HepG2 (cell line): ENCODE measurements around the gene PHF14. TPM values are rescaled to one million over a fixed set of nuclear protein-coding genes. Genes with fewer than 3 reads are reported as not detected.

Experiments
- ARID4A ChIP-seq: sonication (generic); formaldehyde crosslinking; IDR thresholded peaks from 2 replicates; pipeline ENCODE4 v1.5.0; 2020; ENCODE audit warnings: mild to moderate bottlenecking, missing genetic modification reagents, borderline replicate concordance
- EP300 ChIP-seq, 3 experiments: sonication (generic) in 1 of 3; formaldehyde crosslinking in 1 of 3; IDR thresholded peaks; 2 replicates each; pipeline versions ENCODE4 v1.5.1 to v1.6.1; 2011 to 2020; ENCODE audit warnings: low read depth in 2 of 3, low read length in 2 of 3, borderline replicate concordance in 1 of 3, improper control_type of control experiment in 1 of 3, mild to moderate bottlenecking in 1 of 3, missing genetic modification reagents in 1 of 3, moderate library complexity in 1 of 3
- NONO ChIP-seq, 2 experiments: fragments of 450-650 bp in 1 of 2; sonication (generic) in 1 of 2; formaldehyde crosslinking in 1 of 2; IDR thresholded peaks in 1 of 2; conservative IDR thresholded peaks in 1 of 2; 2 replicates each; pipeline versions ENCODE4 v1.6.1 to v1.8.0; 2017 to 2022; ENCODE audit warnings: mild to moderate bottlenecking in 1 of 2, missing genetic modification reagents in 1 of 2, moderate library complexity in 1 of 2
- PATZ1 ChIP-seq: sonication (generic); formaldehyde crosslinking; IDR thresholded peaks from 2 replicates; pipeline ENCODE4 v1.4.0; 2020; ENCODE audit warnings: missing genetic modification reagents
- SALL1 ChIP-seq: sonication (generic); formaldehyde crosslinking; IDR thresholded peaks from 2 replicates; pipeline ENCODE4 v1.8.0; 2022; ENCODE audit warnings: mild to moderate bottlenecking, missing genetic modification reagents
- TBP ChIP-seq: sonication (generic); formaldehyde crosslinking; IDR thresholded peaks from 2 replicates; pipeline ENCODE4 v1.5.0; 2020; ENCODE audit warnings: missing genetic modification reagents
- YY1 ChIP-seq: IDR thresholded peaks from 2 replicates; pipeline ENCODE4 v1.6.1; 2011; ENCODE audit warnings: low read length, low read depth, moderate library complexity, mild to moderate bottlenecking; ENCODE audit not compliant: insufficient read depth, insufficient replicate concordance
- ZBTB49 ChIP-seq: sonication (generic); formaldehyde crosslinking; IDR thresholded peaks from 2 replicates; pipeline ENCODE4 v1.4.0; 2020; ENCODE audit warnings: missing genetic modification reagents, borderline replicate concordance
- ZNF772 ChIP-seq: sonication (generic); formaldehyde crosslinking; IDR thresholded peaks from 2 replicates; pipeline ENCODE4 v1.5.0; 2020; ENCODE audit warnings: mild to moderate bottlenecking, missing genetic modification reagents
- ZNF800 ChIP-seq: sonication (generic); formaldehyde crosslinking; IDR thresholded peaks from 2 replicates; pipeline ENCODE4 v1.4.0; 2020; ENCODE audit warnings: missing genetic modification reagents
- ZSCAN31 ChIP-seq: sonication (generic); formaldehyde crosslinking; IDR thresholded peaks from 2 replicates; pipeline ENCODE4 v1.5.0; 2020; ENCODE audit warnings: low read depth, mild to moderate bottlenecking, missing genetic modification reagents
- polyA plus RNA-seq, 8 experiments: library from polyadenylated mRNA; depleted of rRNA in 3 of 8; stranded (reverse) in 7 of 8; unstranded in 1 of 8; fragments of >200 nt; fragmentation: Illumina TruSeq in 4 of 8; extraction: Trizol in 4 of 8; gene quantifications; 2 replicates each; pipeline versions ENCODE4 v1.2.1 to v1.2.3, GENCODE V29; 2011 to 2016; ENCODE audit warnings: low read depth in 4 of 8, missing spikeins in 1 of 8, mixed read lengths in 1 of 8; ENCODE audit not compliant: insufficient read depth in 1 of 8
- total RNA-seq, 5 experiments: library from RNA; depleted of rRNA; stranded (reverse); fragments of >200 nt; fragmentation: Illumina TruSeq; extraction: Trizol; gene quantifications; 2 replicates each; pipeline ENCODE4 v1.2.3, GENCODE V29; 2016; ENCODE audit warnings: low read depth in 1 of 5
- TF ChIP-seq, protein P1 (sequence below): sonication (generic); formaldehyde crosslinking; IDR thresholded peaks from 2 replicates; pipeline ENCODE4 v1.4.0; 2020; ENCODE audit warnings: missing genetic modification reagents

The PHF14 gene
- total and polyA plus RNA-seq, 2 of the 13 experiments (the other 11 are each of a cell fraction or from before 2014, with no cell fraction given): 18.9 to 68.7 TPM

DNA sequence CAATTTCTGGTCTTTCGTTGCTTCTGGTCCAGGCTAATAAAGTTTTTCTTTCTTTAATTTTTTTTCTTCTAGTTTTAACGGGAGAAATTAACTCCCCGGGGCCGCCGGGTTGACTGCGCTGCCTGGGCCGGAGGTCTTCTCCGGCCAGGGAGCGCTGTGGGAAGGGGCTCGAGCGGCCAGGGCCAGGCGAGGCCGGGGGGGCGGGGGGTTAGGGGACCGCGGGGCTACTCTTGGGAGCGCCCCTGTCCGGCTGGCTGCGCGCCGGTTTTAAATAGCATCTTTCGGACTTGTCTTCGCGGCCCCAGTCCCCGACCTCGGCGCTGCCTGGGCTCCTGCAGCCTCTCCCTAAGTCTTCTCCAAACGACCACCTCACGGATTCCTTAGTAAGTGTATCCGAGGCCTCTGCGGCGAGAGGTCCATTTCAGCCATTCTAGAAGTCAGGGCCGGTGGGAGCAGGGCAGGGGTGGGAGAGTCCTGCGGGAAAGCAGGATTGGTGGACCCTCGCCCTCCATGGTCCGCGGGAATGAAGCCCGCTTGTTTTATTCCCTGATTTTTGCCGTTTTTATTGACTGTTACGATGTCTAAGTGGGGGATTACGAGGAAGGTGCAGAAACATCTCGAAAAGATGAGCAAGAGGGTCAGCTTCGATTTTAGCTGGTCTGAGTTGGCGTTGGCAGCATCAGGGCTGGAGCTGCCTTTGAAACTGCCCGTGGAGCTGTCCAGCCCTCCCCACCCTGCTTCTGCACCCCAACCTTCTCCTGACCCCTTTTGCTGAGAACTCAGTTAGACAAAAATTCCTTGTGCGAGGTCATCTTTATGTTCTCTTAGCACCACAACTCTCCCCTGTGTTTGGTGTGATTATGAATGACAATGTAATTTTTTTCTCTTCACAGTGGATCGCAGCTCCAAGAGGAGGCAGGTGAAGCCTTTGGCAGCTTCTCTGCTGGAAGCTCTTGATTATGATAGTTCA is 555 bp downstream of the PHF14 start (continued):
- TF ChIP-seq EP300 (IDR thresholded peaks at IDR 0.05; ENCODE audit: low read depth in 2 of 2, low read length in 2 of 2) (no peak), EP300 (CRISPR knock-in tag; IDR thresholded peaks at IDR 0.05; ENCODE audit: borderline replicate concordance) (no peak), ZBTB49 (CRISPR knock-in tag) (no peak), ZNF800 (CRISPR knock-in tag) (no peak), NONO (IDR thresholded peaks at IDR 0.05) (no peak), NONO (CRISPR knock-in tag; conservative IDR thresholded peaks at IDR 0.05) (peak; percentile 18; the same call in 1 of the 2 replicates), ZNF772 (0 out of 2 replicates have a peak, but pooled peaks have one; percentile 43), TBP (CRISPR knock-in tag) (no peak), ARID4A (CRISPR knock-in tag) (0 out of 2 replicates have a peak, but pooled peaks have one; percentile 1), PATZ1 (CRISPR knock-in tag) (peak; percentile 39; the same call in 1 of the 2 replicates), SALL1 (peak; percentile 28; the same call in 1 of the 2 replicates), ZSCAN31 (CRISPR knock-in tag) (0 out of 2 replicates have a peak, but pooled peaks have one; percentile 34), YY1 (peak; percentile 6)
- TF ChIP-seq, protein P1, sequence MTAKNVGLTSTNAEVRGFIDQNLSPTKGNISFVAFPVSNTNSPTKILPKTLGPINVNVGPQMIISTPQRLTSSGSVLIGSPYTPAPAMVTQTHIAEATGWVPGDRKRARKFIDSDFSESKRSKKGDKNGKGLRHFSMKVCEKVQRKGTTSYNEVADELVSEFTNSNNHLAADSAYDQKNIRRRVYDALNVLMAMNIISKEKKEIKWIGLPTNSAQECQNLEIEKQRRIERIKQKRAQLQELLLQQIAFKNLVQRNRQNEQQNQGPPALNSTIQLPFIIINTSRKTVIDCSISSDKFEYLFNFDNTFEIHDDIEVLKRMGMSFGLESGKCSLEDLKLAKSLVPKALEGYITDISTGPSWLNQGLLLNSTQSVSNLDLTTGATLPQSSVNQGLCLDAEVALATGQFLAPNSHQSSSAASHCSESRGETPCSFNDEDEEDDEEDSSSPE (CRISPR knock-in tag): no peak
